ENCODE data around the gene CTIF.

- TF ChIP-seq POLR2A (IDR thresholded peaks at IDR 0.05; ENCODE audit: low read depth, low read length) (no peak), TAF1 (IDR thresholded peaks at IDR 0.05; ENCODE audit: borderline replicate concordance, low read depth, low read length) (no peak), POLR2AphosphoS5 (IDR thresholded peaks at IDR 0.05; ENCODE audit: low read depth, low read length) (no peak)
Observed at GRCh38 chr18:48715711-48716361, 177.0 kb downstream of the CTIF start.
